IPS DF 4.7 (cell line): Measurements from ENCODE around the gene DHRS7C.

Experiments used
- DNase-seq: peaks from one replicate; pipeline ENCODE4 v3.0.0-alpha.2; 2013; ENCODE audit warnings: low spot score; ENCODE audit errors: extremely low read depth

Gene DHRS7C

GRCh38 chr17:9766970-9767369, 24.4 kb downstream of the DHRS7C start:
- no peak for DNase-seq

DNA sequence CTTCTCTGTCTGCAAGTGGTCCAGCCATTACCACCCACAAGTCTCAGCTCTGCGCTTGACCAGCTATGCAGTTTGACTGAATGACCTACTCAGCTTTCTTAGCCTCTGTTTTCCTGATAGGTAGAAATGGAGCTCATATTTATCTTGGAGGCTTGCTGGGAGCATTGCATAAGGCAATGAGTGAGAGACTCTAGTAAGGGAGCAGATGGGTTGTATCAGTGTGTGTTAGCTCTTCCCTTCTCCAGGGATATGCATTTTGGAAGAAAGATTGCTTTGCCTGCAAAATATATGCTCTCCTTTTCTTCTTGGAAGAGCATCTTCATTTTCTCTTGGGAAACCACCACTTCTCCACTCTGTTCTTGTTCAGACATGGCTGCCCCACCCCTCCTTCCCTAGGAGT, 26.1 kb downstream of the DHRS7C start:
- no peak for DNase-seq

DNA sequence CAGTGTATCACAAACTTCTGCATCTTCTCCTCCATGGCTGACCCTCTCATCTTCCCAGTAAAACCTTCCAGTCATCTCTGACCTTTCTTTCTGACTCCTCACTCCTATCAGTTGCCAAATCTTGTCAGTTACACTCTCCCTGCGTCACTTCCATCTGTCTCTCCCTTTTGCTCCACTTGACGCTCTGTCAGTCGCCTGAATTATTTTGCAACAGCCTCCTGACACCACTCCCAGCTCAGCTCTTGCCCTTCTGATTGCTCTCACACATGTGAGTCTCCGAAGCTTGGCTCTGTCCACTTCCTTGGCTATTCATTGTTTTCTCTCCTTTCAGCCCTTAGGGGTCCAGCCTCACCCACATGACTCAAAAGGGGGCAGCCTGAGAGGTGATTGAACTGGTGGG, 27.7 kb downstream of the DHRS7C start:
- DNase-seq: no peak

DNA sequence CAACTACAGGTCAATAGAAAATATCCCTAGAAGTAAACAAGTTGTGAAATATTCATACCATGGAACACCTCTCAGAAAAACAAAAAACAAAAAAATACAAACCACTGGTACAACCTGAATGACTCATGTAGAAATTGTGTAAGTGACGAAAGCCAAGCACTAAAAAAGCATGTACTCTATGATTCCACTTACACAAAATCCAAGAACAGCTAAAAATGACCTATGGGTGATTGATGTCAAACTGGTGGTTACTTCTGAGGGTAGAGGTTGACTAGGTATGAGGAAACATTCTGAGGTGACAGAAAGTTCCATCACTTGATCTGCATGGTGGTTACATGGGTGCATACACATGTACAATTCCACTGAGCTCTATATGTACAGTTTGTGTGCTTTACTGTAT, 31.1 kb downstream of the DHRS7C start:
- no peak for DNase-seq

DNA sequence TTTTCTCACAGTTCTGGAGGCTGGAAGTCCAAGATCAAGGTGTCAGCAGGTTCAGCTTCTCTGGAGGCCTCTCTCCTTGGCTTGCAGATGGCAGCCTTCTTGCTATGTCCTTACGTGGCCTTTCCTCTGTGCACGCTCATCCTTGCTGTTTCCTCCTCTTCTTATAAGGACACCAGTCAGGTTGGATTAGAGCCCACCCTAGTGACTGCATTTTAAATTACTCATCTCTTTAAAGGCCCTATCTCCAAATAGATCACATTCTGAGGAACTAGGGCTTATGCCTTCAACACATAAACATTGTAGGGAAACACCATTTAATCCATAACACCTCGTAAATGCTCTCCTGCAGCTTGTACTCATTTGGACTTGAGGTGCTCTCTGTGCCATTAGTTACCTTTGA, 36.3 kb downstream of the DHRS7C start:
- no peak for DNase-seq

DNA sequence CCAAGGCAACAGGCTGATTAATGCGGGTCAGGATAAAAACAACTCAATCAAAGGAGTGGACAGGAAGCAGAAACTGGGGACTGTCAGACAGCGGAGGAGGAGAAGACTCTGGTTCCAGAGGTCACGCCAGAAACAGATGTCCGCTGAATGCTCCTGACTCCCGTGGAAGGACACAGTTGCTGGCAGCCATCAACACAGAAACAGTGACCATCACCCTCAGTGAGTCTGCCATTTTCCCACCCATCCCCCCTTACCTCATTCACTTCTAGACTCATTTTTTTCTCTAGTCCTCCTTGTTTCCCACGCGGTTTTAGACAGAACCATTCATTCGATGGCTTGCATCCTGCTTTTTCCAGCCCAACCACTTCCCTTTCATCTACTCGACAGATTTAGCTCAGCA, 40.9 kb downstream of the DHRS7C start:
- no peak for DNase-seq

DNA sequence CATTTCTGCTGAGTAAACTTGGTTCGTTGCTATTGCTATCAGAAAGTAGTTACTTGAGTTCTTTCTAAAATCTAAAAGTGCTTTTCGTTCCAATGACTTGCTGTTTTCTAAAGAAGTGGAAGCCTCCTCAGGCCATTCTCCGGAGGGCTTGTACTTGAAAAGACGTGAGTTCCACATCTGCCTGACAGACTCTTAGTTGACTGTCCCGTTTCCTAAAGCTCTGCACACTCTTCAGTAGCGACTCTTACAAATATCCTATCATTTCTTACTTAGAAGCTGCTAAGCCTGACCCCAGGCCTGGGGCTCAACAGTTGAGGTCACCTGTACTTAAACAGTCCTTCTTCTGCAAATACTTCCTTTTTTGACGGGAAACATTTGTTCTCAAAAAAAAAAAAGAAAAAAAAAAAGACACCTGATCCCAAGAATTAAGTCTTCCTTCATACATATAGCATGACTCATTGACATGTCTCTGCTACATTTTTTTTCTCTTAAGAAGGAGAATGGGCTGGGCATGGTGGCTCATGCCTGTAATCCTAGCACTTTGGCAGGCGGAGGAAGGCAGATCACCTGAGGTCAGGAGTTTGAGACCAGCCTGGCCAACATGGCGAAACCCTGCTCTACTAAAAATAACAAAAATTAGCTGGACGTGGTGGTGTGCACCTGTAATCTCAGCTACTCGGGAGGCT, 61.5 kb downstream of the DHRS7C start:
- no peak for DNase-seq

GRCh38 chr17:9729034-9729650, 62.2 kb downstream of the DHRS7C start:
- DNase-seq: peak; percentile 22

GRCh38 chr17:9728564-9728963, 62.8 kb downstream of the DHRS7C start:
- DNase-seq: no peak

DNA sequence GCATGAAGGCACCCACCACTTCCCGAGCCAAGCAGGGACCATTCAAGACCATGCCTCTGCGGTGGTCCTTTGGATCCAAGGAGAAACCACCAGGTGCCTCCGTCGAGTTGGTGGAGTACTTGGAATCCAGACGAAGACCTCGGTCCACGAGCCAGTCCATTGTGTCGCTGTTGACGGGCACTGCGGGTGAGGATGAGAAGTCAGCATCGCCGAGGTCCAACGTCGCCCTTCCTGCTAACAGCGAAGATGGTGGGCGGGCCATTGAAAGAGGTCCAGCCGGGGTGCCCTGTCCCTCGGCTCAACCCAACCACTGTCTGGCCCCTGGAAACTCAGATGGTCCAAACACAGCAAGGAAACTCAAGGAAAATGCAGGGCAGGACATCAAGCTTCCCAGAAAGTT, 63.4 kb downstream of the DHRS7C start:
- no peak for DNase-seq

DNA sequence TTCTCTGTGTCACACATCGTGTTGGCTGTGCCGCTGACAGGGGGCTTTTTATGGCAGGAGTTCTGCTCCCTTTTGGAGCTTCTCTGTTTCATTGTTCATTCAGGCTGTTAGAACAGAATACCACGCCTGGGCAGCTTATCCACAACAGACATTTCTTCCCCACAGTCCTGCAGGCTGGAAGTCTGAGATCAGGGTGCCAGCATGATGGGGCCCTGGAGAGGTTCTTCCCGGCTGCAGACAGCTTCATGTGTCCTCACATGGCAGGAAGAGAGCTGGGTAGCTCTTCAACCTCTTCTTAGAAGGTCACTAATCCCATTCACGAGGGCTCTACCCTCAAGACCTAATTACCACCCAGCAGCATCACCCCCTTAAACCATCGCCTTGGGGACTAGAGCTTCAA, 65.1 kb downstream of the DHRS7C start:
- DNase-seq: no peak

DNA sequence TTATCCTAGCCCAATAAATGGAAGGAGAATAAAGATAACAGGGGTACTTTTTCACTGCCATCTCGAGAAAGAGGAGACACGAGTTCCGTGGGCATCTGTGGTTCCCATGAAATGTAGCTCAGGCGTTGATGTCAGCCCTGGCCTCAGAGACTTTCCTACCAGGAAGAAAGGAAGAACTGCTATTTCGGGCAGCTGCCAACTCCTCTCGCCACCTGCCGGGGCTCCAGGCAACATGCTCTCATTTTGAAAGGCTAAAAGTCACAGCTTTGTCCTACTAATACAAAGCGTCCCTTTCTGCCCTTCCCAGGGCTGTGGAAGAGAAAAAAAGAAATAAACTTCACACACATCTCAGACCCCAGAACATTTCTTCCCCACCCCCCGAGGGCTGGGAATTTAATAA, 65.8 kb downstream of the DHRS7C start:
- no peak for DNase-seq
